Breast epithelium (tissue), 3 donors: ENCODE results near the gene FLG2.
"Not testable (repeated sequence)": the region's sequence is repeated elsewhere in the genome, so short reads cannot be mapped to it uniquely, and the experiment has no call there.

Source experiments
- CTCF ChIP-seq, 3 donors: fragments of 450-650 bp; IDR thresholded peaks; one replicate each; pipeline ENCODE4 v1.5.1; 2016 to 2017; ENCODE audit warnings: antibody characterized with exemption in 3 of 3, mild to moderate bottlenecking in 3 of 3, moderate library complexity in 3 of 3
- POLR2A ChIP-seq: fragments of 450-650 bp; IDR thresholded peaks from one replicate; pipeline ENCODE4 v1.6.1; 2016; ENCODE audit warnings: antibody characterized with exemption, mild to moderate bottlenecking, moderate library complexity
- POLR2AphosphoS5 ChIP-seq, 3 donors: sonication (generic); formaldehyde crosslinking; IDR thresholded peaks; one replicate each; pipeline ENCODE4 v1.6.1; 2017; ENCODE audit warnings: antibody characterized with exemption in 3 of 3

GRCh38 chr1:152306123-152306522 is 53.7 kb downstream of the FLG2 start:
- TF ChIP-seq CTCF (IDR thresholded peaks at IDR 0.05); POLR2A; POLR2AphosphoS5 (IDR thresholded peaks at IDR 0.05): not testable (repeated sequence)
